Mesenchymal stem cell (in vitro differentiated cells and primary cell): ENCODE data around the gene STUB1.

Experiments used
- DNase-seq: peaks from one replicate; pipeline ENCODE4 v3.0.0-alpha.2; 2013
- H2AFZ ChIP-seq: one replicate; pipeline ENCODE4 v1.6.1; 2013; ENCODE audit warnings: low read depth, mild to moderate bottlenecking, control low read depth, inconsistent platforms, low read length, moderate library complexity
- H2AK5ac ChIP-seq: 2 replicates; pipeline ENCODE4 v1.6.1; 2013; ENCODE audit warnings: low read length, moderate library complexity, mild to moderate bottlenecking, inconsistent platforms; ENCODE audit not compliant: severe bottlenecking
- H2BK120ac ChIP-seq: one replicate; pipeline ENCODE4 v1.6.1; 2013; ENCODE audit warnings: low read depth, mild to moderate bottlenecking, inconsistent platforms, low read length, moderate library complexity
- H2BK12ac ChIP-seq, 2 experiments: one replicate each; pipeline ENCODE4 v1.6.1; 2013; ENCODE audit warnings: inconsistent platforms in 2 of 2, low read length in 2 of 2, mild to moderate bottlenecking in 2 of 2, moderate library complexity in 2 of 2, control low read depth in 1 of 2
- H2BK15ac ChIP-seq: one replicate; pipeline ENCODE4 v1.6.1; 2013; ENCODE audit warnings: mild to moderate bottlenecking, low read depth, inconsistent platforms; ENCODE audit not compliant: poor library complexity, severe bottlenecking
- H2BK5ac ChIP-seq: 2 replicates; pipeline ENCODE4 v1.6.1; 2013; ENCODE audit warnings: low read depth, mild to moderate bottlenecking, low read length, control low read depth, inconsistent platforms; ENCODE audit not compliant: poor library complexity, severe bottlenecking
- H3K14ac ChIP-seq, 2 experiments: one replicate each; pipeline ENCODE4 v1.6.1; 2013; ENCODE audit warnings: inconsistent platforms in 2 of 2, low read length in 2 of 2, control low read depth in 1 of 2, mild to moderate bottlenecking in 1 of 2, moderate library complexity in 1 of 2
- H3K18ac ChIP-seq, 2 experiments: one replicate each; pipeline ENCODE4 v1.6.1; 2013; ENCODE audit warnings: inconsistent platforms in 2 of 2, low read length in 2 of 2, control low read depth in 1 of 2, low read depth in 1 of 2, mild to moderate bottlenecking in 1 of 2
- H3K23ac ChIP-seq, 2 experiments: one replicate each; pipeline ENCODE4 v1.6.1; 2013; ENCODE audit warnings: inconsistent platforms in 2 of 2, low read length in 2 of 2, mild to moderate bottlenecking in 2 of 2, moderate library complexity in 2 of 2, control low read depth in 1 of 2
- H3K27ac ChIP-seq: 2 replicates; pipeline ENCODE4 v1.5.1; 2013; ENCODE audit warnings: mild to moderate bottlenecking, moderate library complexity, low read length, control low read depth, inconsistent platforms; ENCODE audit not compliant: poor library complexity, severe bottlenecking
- H3K27me3 ChIP-seq, 2 experiments: 2 replicates each; pipeline versions ENCODE4 v1.6.1 to v1.7.0; 2013; ENCODE audit warnings: low read length in 2 of 2, mild to moderate bottlenecking in 2 of 2, moderate library complexity in 2 of 2, control low read depth in 1 of 2, inconsistent platforms in 1 of 2; ENCODE audit not compliant: control insufficient read depth in 1 of 2, insufficient read depth in 1 of 2
- H3K36me3 ChIP-seq, 2 experiments: 2 replicates each; pipeline versions ENCODE4 v1.6.1 to v1.7.0; 2013; ENCODE audit warnings: low read length in 2 of 2, control low read depth in 1 of 2, inconsistent platforms in 1 of 2, low read depth in 1 of 2, mild to moderate bottlenecking in 1 of 2; ENCODE audit not compliant: insufficient read depth in 2 of 2, control insufficient read depth in 1 of 2
- H3K4ac ChIP-seq, 2 experiments: one replicate each; pipeline ENCODE4 v1.6.1; 2013; ENCODE audit warnings: inconsistent platforms in 2 of 2, low read length in 2 of 2, mild to moderate bottlenecking in 2 of 2, moderate library complexity in 2 of 2, control low read depth in 1 of 2, low read depth in 1 of 2
- H3K4me1 ChIP-seq: 2 replicates; pipeline ENCODE4 v1.6.1; 2013; ENCODE audit warnings: low read depth, low read length, control low read depth; ENCODE audit not compliant: control insufficient read depth, insufficient read depth
- H3K4me2 ChIP-seq: 2 replicates; pipeline ENCODE4 v1.6.1; 2013; ENCODE audit warnings: low read length, mild to moderate bottlenecking, inconsistent platforms; ENCODE audit not compliant: poor library complexity, severe bottlenecking
- H3K4me3 ChIP-seq, 2 experiments: 2 replicates each; pipeline versions ENCODE4 v1.5.1 to v1.7.0; 2013; ENCODE audit warnings: low read length in 2 of 2, mild to moderate bottlenecking in 2 of 2, control low read depth in 1 of 2, low read depth in 1 of 2; ENCODE audit not compliant: insufficient read depth in 1 of 2
- H3K79me1 ChIP-seq: replicated peaks from 2 replicates; pipeline ENCODE4 v1.6.1; 2013; ENCODE audit warnings: mild to moderate bottlenecking, control low read depth, low read length, inconsistent platforms; ENCODE audit not compliant: poor library complexity, severe bottlenecking
- H3K9ac ChIP-seq: 2 replicates; pipeline ENCODE4 v1.7.0; 2013; ENCODE audit warnings: mild to moderate bottlenecking, low read length, moderate library complexity
- H3K9me3 ChIP-seq: 2 replicates; pipeline ENCODE4 v1.7.0; 2013; ENCODE audit warnings: mild to moderate bottlenecking, low read length; ENCODE audit not compliant: control insufficient read depth
- H4K8ac ChIP-seq: one replicate; pipeline ENCODE4 v1.6.1; 2013; ENCODE audit warnings: inconsistent platforms, mild to moderate bottlenecking, low read length, moderate library complexity
- H4K91ac ChIP-seq: one replicate; pipeline ENCODE4 v1.6.1; 2013; ENCODE audit warnings: mild to moderate bottlenecking, low read length, inconsistent platforms
- WGBS: methylation state at CpG from one replicate; pipeline ENCODE4 v1.1.7; 2013; ENCODE audit warnings: mixed read lengths; 5-methylcytosine and 5-hydroxymethylcytosine counted together

Gene STUB1

DNA sequence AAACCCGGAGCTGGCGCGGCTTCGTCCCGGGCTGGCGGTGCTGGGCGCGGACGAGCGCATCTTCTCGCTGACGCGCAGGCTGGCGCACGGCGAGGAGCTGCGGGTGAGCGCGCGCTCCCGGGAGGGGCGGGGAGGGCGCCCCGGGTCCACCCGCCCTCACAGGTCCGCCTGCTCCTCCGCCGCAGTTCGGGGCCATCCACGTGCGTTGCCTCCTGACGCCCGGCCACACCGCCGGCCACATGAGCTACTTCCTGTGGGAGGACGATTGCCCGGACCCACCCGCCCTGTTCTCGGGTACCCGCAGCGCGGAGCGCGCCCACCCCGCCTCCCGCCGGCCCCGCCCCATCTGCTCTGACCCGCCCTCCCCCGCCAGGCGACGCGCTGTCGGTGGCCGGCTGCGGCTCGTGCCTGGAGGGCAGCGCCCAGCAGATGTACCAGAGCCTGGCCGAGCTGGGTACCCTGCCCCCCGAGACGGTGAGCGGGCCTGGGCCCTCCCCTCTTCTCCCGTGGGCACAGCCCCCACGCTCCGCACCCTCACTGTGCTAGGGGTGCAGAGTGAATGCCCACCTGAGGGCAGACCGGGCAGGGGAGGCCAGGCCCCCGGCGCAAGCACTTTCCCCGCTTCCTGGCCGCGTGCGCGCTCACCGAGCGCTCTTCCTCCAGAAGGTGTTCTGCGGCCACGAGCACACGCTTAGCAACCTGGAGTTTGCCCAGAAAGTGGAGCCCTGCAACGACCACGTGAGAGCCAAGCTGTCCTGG is 48.1 kb downstream of the STUB1 start:
- H3K9me3 ChIP-seq: no peaks in the 10 kb centered on the region
- H2AK5ac ChIP-seq: no peak overlapping the region
- peak; percentile 89 for DNase-seq
- peak overlapping the region; percentile 22 for H3K9ac ChIP-seq
- no peaks in the 10 kb centered on the region for H3K79me1 ChIP-seq
- no peak overlapping the region for H2BK5ac ChIP-seq
- H3K4me1 ChIP-seq: peaks cover 38% of the 10 kb centered on the region
- peak overlapping the region in 1 of 2 experiments; percentile 94 for H3K23ac ChIP-seq
- H3K4ac ChIP-seq: peak overlapping the region in 1 of 2 experiments; percentile 78
- peak overlapping the region; percentile 34 for H2BK15ac ChIP-seq
- peak overlapping the region; percentile 68 for H2AFZ ChIP-seq
- peak overlapping the region; percentile 93 for H3K4me2 ChIP-seq
- no peak overlapping the region for H3K27ac ChIP-seq
- H4K91ac ChIP-seq: peak overlapping the region; percentile 93
- H4K8ac ChIP-seq: peak overlapping the region; percentile 31
- H3K27me3 ChIP-seq: peaks cover 0 to 19% of the 10 kb centered on the region in 2 experiments
- peak overlapping the region; percentile 44 for H2BK120ac ChIP-seq
- peak overlapping the region; percentile 40 to 98 for H3K18ac ChIP-seq
- H2BK12ac ChIP-seq: peak overlapping the region in 1 of 2 experiments; percentile 27
- 1% methylated on average over 45 of the region's 80 CpGs for WGBS
- H3K36me3 ChIP-seq: peaks cover 12 to 49% of the 10 kb centered on the region in 2 experiments
- H3K4me3 ChIP-seq: peak overlapping the region; percentile 56 to 82
- H3K14ac ChIP-seq: peak overlapping the region in 1 of 2 experiments; percentile 94

GRCh38 chr16:728890-729744 is 48.9 kb downstream of the STUB1 start:
- DNase-seq: peak; percentile 33
- no peak overlapping the region for H3K4ac ChIP-seq
- peak overlapping the region in 1 of 2 experiments; percentile 33 for H2BK12ac ChIP-seq
- H4K91ac ChIP-seq: peak overlapping the region; percentile 59
- no peak overlapping the region for H2BK15ac ChIP-seq
- 70% methylated on average over 55 of the region's 55 CpGs for WGBS
- H3K9me3 ChIP-seq: no peaks in the 10 kb centered on the region
- no peak overlapping the region for H3K27ac ChIP-seq
- no peaks in the 10 kb centered on the region for H3K79me1 ChIP-seq
- no peak overlapping the region for H3K23ac ChIP-seq
- no peak overlapping the region for H2BK120ac ChIP-seq
- H3K36me3 ChIP-seq: peaks cover 20 to 53% of the 10 kb centered on the region in 2 experiments
- peaks cover 38% of the 10 kb centered on the region for H3K4me1 ChIP-seq
- H2AK5ac ChIP-seq: no peak overlapping the region
- H3K14ac ChIP-seq: no peak overlapping the region
- H2AFZ ChIP-seq: no peak overlapping the region
- H3K9ac ChIP-seq: no peak overlapping the region
- H3K4me2 ChIP-seq: peak overlapping the region; percentile 93
- H4K8ac ChIP-seq: no peak overlapping the region
- peak overlapping the region; percentile 8 to 67 for H3K4me3 ChIP-seq
- H3K27me3 ChIP-seq: peaks cover 0 to 19% of the 10 kb centered on the region in 2 experiments
- H3K18ac ChIP-seq: peak overlapping the region in 1 of 2 experiments; percentile 41
- no peak overlapping the region for H2BK5ac ChIP-seq

- Histone ChIP-seq H2AFZ (no peak overlapping the region), H2BK120ac (no peak overlapping the region), H3K4me1 (peaks cover 33% of the 10 kb centered on the region), H4K91ac (no peak overlapping the region), H3K4me2 (no peak overlapping the region), H4K8ac (no peak overlapping the region), H3K36me3 (peaks cover 28 to 62% of the 10 kb centered on the region in 2 experiments), H2BK12ac (no peak overlapping the region), H2BK5ac (no peak overlapping the region), H3K79me1 (no peaks in the 10 kb centered on the region), H3K9me3 (no peaks in the 10 kb centered on the region), H3K9ac (no peak overlapping the region), H3K14ac (no peak overlapping the region), H2AK5ac (no peak overlapping the region), H3K27me3 (peaks cover 0 to 19% of the 10 kb centered on the region in 2 experiments), H3K18ac (no peak overlapping the region), H3K4me3 (no peak overlapping the region), H3K4ac (no peak overlapping the region), H3K23ac (no peak overlapping the region), H3K27ac (no peak overlapping the region), H2BK15ac (no peak overlapping the region)
- WGBS: 95% methylated on average over 37 of the region's 37 CpGs
- no peak for DNase-seq
Observed at GRCh38 chr16:729768-730665, 49.8 kb downstream of the STUB1 start.
